BJ (cell line): ENCODE data around the gene HSH2D. TPM values are rescaled to one million over a fixed set of nuclear protein-coding genes. Genes with fewer than 3 reads are reported as not detected.

ENCODE experiments used
- CTCF ChIA-PET: fragments of 350-600 bp; formaldehyde crosslinking; extraction: SDS; loops from one replicate; lab custom pipeline; 2021; ENCODE audit warnings: antibody characterized with exemption, inconsistent platforms; lab: Yijun Ruan, JAX
- POLR2A ChIA-PET: fragments of 300-600 bp; sonication (Branson Sonifier 250); formaldehyde crosslinking; extraction: SDS; loops from one replicate; lab custom pipeline; 2021; ENCODE audit warnings: antibody characterized with exemption; lab: Charles Lee
- DNase-seq: peaks from one replicate; pipeline ENCODE4 v3.0.0-alpha.2; 2011; ENCODE audit warnings: low read depth
- H3K27me3 ChIP-seq: 2 replicates; pipeline ENCODE4 v1.6.0; 2011; ENCODE audit warnings: low read length; ENCODE audit not compliant: control insufficient read depth, insufficient read depth
- H3K36me3 ChIP-seq: 2 replicates; pipeline ENCODE4 v1.5.1; 2011; ENCODE audit warnings: low read length; ENCODE audit not compliant: control insufficient read depth, insufficient read depth
- H3K4me3 ChIP-seq: 2 replicates; pipeline ENCODE4 v1.5.1; 2011; ENCODE audit warnings: low read depth, mild to moderate bottlenecking, control low read depth, low read length
- polyA plus RNA-seq: library from polyadenylated mRNA; depleted of rRNA; stranded (reverse); fragments of >200 nt; gene quantifications from 2 replicates; pipeline ENCODE4 v1.2.3, GENCODE V29; 2011
- TF ChIP-seq, protein P1 (sequence below): IDR thresholded peaks from 2 replicates; pipeline ENCODE4 v1.5.1; 2011; ENCODE audit warnings: low read depth, mild to moderate bottlenecking, control low read depth, inconsistent platforms, low read length, moderate library complexity; ENCODE audit not compliant: insufficient read depth

HSH2D gene
- polyA plus RNA-seq, 1 experiment: not detected

DNA sequence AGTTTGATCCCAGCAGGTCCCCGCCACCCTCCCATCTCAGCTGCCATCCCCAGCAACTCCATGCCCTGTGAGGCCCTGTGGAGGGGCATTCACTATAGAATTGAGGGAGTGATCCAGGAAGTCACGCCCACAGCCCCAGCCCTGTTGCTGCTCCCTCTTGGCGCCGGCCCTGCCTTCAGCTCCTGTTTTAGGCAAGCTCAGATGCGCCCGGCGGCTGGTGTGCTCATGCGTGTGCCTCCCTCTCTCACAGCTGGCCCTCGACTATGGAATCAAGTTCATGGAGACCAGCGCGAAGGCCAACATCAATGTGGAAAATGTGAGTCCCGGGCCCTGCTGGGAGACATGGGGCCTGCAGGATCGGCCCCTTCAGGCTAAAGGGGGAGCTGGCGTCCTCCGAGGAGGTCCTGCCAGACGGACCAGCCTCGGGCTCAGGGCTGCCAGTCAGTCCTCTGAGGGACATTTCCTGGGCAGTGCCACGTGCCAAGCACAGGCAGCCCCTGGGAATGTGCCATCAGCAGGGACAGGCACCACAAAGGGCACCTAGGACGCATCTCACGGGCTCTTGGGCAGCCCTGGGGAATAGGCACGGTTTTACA lies 15.6 kb upstream of the HSH2D start:
- Histone ChIP-seq H3K27me3 (no peaks in the 10 kb centered on the region), H3K4me3 (no peak overlapping the region), H3K36me3 (peaks cover 45% of the 10 kb centered on the region)
- TF ChIP-seq, protein P1, sequence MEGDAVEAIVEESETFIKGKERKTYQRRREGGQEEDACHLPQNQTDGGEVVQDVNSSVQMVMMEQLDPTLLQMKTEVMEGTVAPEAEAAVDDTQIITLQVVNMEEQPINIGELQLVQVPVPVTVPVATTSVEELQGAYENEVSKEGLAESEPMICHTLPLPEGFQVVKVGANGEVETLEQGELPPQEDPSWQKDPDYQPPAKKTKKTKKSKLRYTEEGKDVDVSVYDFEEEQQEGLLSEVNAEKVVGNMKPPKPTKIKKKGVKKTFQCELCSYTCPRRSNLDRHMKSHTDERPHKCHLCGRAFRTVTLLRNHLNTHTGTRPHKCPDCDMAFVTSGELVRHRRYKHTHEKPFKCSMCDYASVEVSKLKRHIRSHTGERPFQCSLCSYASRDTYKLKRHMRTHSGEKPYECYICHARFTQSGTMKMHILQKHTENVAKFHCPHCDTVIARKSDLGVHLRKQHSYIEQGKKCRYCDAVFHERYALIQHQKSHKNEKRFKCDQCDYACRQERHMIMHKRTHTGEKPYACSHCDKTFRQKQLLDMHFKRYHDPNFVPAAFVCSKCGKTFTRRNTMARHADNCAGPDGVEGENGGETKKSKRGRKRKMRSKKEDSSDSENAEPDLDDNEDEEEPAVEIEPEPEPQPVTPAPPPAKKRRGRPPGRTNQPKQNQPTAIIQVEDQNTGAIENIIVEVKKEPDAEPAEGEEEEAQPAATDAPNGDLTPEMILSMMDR: no peak
- POLR2A ChIA-PET: no interaction called here
- CTCF ChIA-PET: no interaction called here
- no peak for DNase-seq

DNA sequence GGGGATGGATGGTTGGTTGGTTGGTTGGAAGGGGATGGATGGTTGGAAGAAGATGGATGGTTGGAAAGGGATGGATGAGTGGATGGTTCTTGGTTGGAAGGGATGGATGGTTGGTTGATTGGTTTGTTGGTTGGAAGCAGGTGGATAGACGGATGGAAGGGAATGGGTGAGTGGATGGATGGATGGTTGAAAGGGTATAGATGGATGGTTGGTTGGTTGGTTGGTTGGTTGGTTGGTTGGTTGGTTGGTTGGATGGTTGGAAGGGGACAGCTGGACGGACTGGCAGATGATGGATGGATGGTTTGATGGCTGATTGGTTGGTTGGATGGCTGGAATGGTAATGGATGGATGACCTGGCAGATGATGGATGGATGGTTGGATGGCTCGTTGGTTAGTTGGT lies 11.8 kb upstream of the HSH2D start:
- Histone ChIP-seq H3K36me3 (peaks cover 36% of the 10 kb centered on the region), H3K4me3 (no peak overlapping the region), H3K27me3 (no peaks in the 10 kb centered on the region)
- ChIA-PET POLR2A (no interaction called here), CTCF (no interaction called here)
- DNase-seq: no peak
- TF ChIP-seq, protein P1: no peak

DNA sequence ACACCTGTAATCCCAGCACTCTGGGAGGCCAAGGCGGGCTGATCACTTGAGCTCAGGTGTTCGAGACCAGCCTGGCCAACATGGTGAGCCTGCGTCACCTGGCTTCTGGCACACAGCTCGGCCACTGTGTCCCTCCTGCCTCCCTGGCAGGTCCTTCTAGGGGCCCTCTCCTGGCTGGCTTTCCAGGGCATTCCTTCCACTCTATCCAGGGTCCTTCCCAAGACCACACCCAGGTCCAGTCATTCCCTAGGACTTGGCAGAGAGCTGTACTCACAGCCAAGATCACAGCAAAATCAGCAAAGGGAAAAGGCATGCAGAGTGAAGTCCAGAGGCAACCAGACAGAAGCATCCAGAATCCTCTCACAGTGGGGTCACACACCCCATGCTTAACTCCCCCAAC lies 9.7 kb upstream of the HSH2D start:
- TF ChIP-seq, protein P1: no peak

DNA sequence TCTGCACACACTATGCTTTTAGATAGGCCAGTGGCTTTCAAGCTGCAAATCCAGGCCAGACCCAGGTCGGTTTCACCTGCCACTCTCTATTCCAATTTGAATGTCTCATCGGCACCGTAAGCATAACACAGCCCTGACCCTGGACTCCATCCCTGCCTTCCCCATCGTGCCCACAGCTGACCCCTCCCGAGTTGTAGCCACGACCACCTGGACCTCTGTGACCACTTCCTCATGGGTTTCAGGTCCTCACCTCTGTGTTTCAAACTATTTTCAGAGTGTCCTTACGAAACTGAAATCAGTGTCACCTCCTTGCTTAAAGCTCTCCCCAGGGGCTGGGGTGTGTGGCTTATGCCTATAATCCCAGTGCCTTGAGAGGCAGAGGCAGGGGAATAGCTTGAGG lies 9.0 kb upstream of the HSH2D start:
- ChIA-PET POLR2A (no interaction called here), CTCF (no interaction called here)
- no peak for DNase-seq
- TF ChIP-seq, protein P1: no peak
- Histone ChIP-seq H3K27me3 (no peaks in the 10 kb centered on the region), H3K4me3 (no peak overlapping the region), H3K36me3 (peaks cover 14% of the 10 kb centered on the region)

More for the DNA sequence above, 9.7 kb upstream of the HSH2D start:
- DNase-seq: no peak
- ChIA-PET CTCF (no interaction called here), POLR2A (no interaction called here)
- Histone ChIP-seq H3K27me3 (no peaks in the 10 kb centered on the region), H3K36me3 (peaks cover 17% of the 10 kb centered on the region), H3K4me3 (no peak overlapping the region)

DNA sequence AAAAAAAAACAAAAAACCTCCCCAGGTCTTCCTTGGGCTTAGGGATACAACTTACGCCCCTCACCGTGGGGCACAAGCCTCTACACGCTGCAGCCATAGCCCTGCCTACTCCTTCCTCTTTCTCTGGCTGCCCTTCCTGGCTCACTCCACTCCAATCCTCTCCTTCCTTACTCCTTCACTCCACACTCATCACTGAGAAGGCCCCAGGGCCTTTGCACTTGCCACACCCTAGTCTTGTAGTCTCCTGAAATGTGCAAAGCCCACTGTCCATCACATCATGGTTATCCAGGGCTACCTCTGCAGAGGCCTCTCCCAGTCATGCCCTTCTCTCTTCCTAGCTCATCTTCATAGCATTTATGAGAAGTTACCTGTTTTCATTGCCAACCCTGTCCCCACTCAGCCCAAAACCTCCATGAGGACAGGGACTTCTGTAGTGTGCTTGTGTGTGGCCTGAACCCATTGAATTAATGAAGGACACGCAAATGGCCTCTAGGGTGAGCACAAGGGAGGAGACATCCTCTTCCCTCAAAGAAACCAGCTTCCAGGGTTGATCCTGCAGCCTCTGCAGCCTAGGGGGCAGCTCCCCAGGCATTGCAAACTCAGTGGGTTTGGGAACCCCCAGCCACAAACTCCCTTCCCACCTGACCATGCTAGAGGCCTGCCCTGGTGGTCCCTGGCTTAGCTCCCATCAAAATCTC lies 7.9 kb upstream of the HSH2D start:
- no peak overlapping the region for H3K4me3 ChIP-seq
- no peaks in the 10 kb centered on the region for H3K27me3 ChIP-seq
- POLR2A ChIA-PET: no interaction called here
- CTCF ChIA-PET: interaction anchor here (1.0 kb wide), 1 partner anchor 23 kb away, joined by 3 read pairs; no protein-coding TSS in a partner anchor
- TF ChIP-seq, protein P1: no peak
- DNase-seq: no peak
- peaks cover 10% of the 10 kb centered on the region for H3K36me3 ChIP-seq
